DND-41 (cell line): ENCODE data around the gene ASPM.

Experiments
- ATAC-seq: fragments of 200-7000 bp; cut with Tn5 transposase; 3 replicates; pipeline ENCODE4 v1.9.1; 2021; ENCODE audit warnings: low read depth; ENCODE audit not compliant: insufficient read depth
- DNase-seq: peaks from one replicate; pipeline ENCODE4 v3.0.0-alpha.2; 2020
- H2AFZ ChIP-seq: 2 replicates; pipeline ENCODE4 v1.6.0; 2012; ENCODE audit warnings: low read depth, low read length
- H3K27ac ChIP-seq: 2 replicates; pipeline ENCODE4 v1.5.1; 2012; ENCODE audit warnings: low read length, inconsistent platforms
- H3K27me3 ChIP-seq: fragments of 200-600 bp; sonication (generic); 2 replicates; pipeline ENCODE4 v1.6.0; 2012; ENCODE audit warnings: low read length, mild to moderate bottlenecking, inconsistent platforms; ENCODE audit not compliant: insufficient read depth, poor library complexity
- H3K36me3 ChIP-seq: 2 replicates; pipeline ENCODE4 v1.5.1; 2012; ENCODE audit warnings: low read length, inconsistent platforms; ENCODE audit not compliant: insufficient read depth
- H3K4me1 ChIP-seq: 2 replicates; pipeline ENCODE4 v1.5.1; 2012; ENCODE audit warnings: mild to moderate bottlenecking, low read length; ENCODE audit not compliant: insufficient read depth
- H3K4me2 ChIP-seq: 2 replicates; pipeline ENCODE4 v1.6.0; 2012; ENCODE audit warnings: mild to moderate bottlenecking, moderate library complexity, low read length, inconsistent platforms; ENCODE audit not compliant: insufficient read depth
- H3K4me3 ChIP-seq, 2 experiments: fragments of 200-600 bp in 1 of 2; shearing (Covaris generic) in 1 of 2; 2 replicates each; pipeline ENCODE4 v1.5.1; 2012 to 2016; ENCODE audit warnings: inconsistent platforms in 2 of 2, low read length in 2 of 2, mild to moderate bottlenecking in 2 of 2, low read depth in 1 of 2, moderate library complexity in 1 of 2
- H3K79me2 ChIP-seq: 2 replicates; pipeline ENCODE4 v1.6.0; 2012; ENCODE audit warnings: low read length, inconsistent platforms; ENCODE audit not compliant: insufficient read depth
- H3K9ac ChIP-seq: 2 replicates; pipeline ENCODE4 v1.6.0; 2012; ENCODE audit warnings: low read depth, mild to moderate bottlenecking, inconsistent platforms, low read length, moderate library complexity
- H3K9me3 ChIP-seq: 2 replicates; pipeline ENCODE4 v1.5.1; 2012; ENCODE audit warnings: low read length, moderate library complexity, mild to moderate bottlenecking, inconsistent platforms; ENCODE audit not compliant: insufficient read depth, severe bottlenecking
- H4K20me1 ChIP-seq: 2 replicates; pipeline ENCODE4 v1.6.0; 2012; ENCODE audit warnings: low read length; ENCODE audit not compliant: insufficient read depth
- CTCF ChIP-seq: IDR thresholded peaks from 2 replicates; pipeline ENCODE4 v1.5.1; 2012; ENCODE audit warnings: borderline replicate concordance, low read length, moderate library complexity, mild to moderate bottlenecking; ENCODE audit not compliant: poor library complexity, severe bottlenecking; ENCODE audit errors: extremely low read depth
- EZH2 ChIP-seq: IDR thresholded peaks from 3 replicates; pipeline ENCODE4 v1.6.1; 2012; ENCODE audit warnings: borderline replicate concordance, low read depth, mild to moderate bottlenecking, moderate library complexity, low read length, inconsistent platforms; ENCODE audit not compliant: severe bottlenecking

Gene ASPM

GRCh38 chr1:197116156-197116555, 30.3 kb downstream of the ASPM start:
- H4K20me1 ChIP-seq: no peaks in the 10 kb centered on the region
- TF ChIP-seq EZH2 (no peak), CTCF (no peak)
- peaks cover 96% of the 10 kb centered on the region for H3K36me3 ChIP-seq
- H3K27ac ChIP-seq: no peak overlapping the region
- DNase-seq: no peak
- no peak overlapping the region for H3K4me3 ChIP-seq
- H3K4me1 ChIP-seq: no peaks in the 10 kb centered on the region
- H2AFZ ChIP-seq: no peak overlapping the region
- H3K79me2 ChIP-seq: peaks cover 16% of the 10 kb centered on the region
- H3K4me2 ChIP-seq: no peak overlapping the region
- no peak overlapping the region for H3K9ac ChIP-seq
- no peaks in the 10 kb centered on the region for H3K27me3 ChIP-seq
- no peaks in the 10 kb centered on the region for H3K9me3 ChIP-seq
- ATAC-seq: no peak

- no peak overlapping the region for H3K9ac ChIP-seq
- H3K27me3 ChIP-seq: no peaks in the 10 kb centered on the region
- no peak overlapping the region for H3K4me2 ChIP-seq
- no peak overlapping the region for H3K4me3 ChIP-seq
- H3K9me3 ChIP-seq: no peaks in the 10 kb centered on the region
- no peak overlapping the region for H2AFZ ChIP-seq
- peaks cover 8% of the 10 kb centered on the region for H3K79me2 ChIP-seq
- no peak overlapping the region for H3K27ac ChIP-seq
- no peaks in the 10 kb centered on the region for H3K4me1 ChIP-seq
- H3K36me3 ChIP-seq: peaks cover 88% of the 10 kb centered on the region
- TF ChIP-seq EZH2 (no peak), CTCF (no peak)
- DNase-seq (no peak), ATAC-seq (no peak)
- no peaks in the 10 kb centered on the region for H4K20me1 ChIP-seq
These were observed 39.6 kb downstream of the ASPM start for GRCh38 chr1:197106869-197107268.

GRCh38 chr1:197103300-197103699, 43.2 kb downstream of the ASPM start:
- H3K4me1 ChIP-seq: no peaks in the 10 kb centered on the region
- H3K9me3 ChIP-seq: no peaks in the 10 kb centered on the region
- H2AFZ ChIP-seq: no peak overlapping the region
- H3K27me3 ChIP-seq: no peaks in the 10 kb centered on the region
- H3K79me2 ChIP-seq: 0 out of 2 replicates have a peak, but pooled peaks cover 3% of the 10 kb centered on the region
- H3K4me3 ChIP-seq: no peak overlapping the region
- H3K9ac ChIP-seq: no peak overlapping the region
- ATAC-seq (no peak), DNase-seq (no peak)
- no peak overlapping the region for H3K27ac ChIP-seq
- no peaks in the 10 kb centered on the region for H4K20me1 ChIP-seq
- H3K4me2 ChIP-seq: no peak overlapping the region
- peaks cover 73% of the 10 kb centered on the region for H3K36me3 ChIP-seq
- no peak for TF ChIP-seq CTCF
- no peak for TF ChIP-seq EZH2

GRCh38 chr1:197101978-197102377, 44.5 kb downstream of the ASPM start:
- Histone ChIP-seq H3K27me3 (no peaks in the 10 kb centered on the region), H3K79me2 (0 out of 2 replicates have a peak, but pooled peaks cover under 1% of the 10 kb centered on the region), H3K9ac (no peak overlapping the region), H2AFZ (no peak overlapping the region), H3K27ac (no peak overlapping the region), H4K20me1 (no peaks in the 10 kb centered on the region), H3K36me3 (peaks cover 70% of the 10 kb centered on the region), H3K4me2 (no peak overlapping the region), H3K4me1 (no peaks in the 10 kb centered on the region), H3K4me3 (no peak overlapping the region), H3K9me3 (no peaks in the 10 kb centered on the region)
- no peak for ATAC-seq
- TF ChIP-seq CTCF (no peak), EZH2 (no peak)
- DNase-seq: no peak
